NCI-H146 (cell line): ENCODE measurements around the gene KIF15.
"Not testable (repeated sequence)": the region's sequence is repeated elsewhere in the genome, so short reads cannot be mapped to it uniquely, and the experiment has no call there.

Experiments used
- DNase-seq: peaks from one replicate; lab custom pipeline; 2025; lab: John Stamatoyannopoulos, UW

Gene KIF15, protein sequence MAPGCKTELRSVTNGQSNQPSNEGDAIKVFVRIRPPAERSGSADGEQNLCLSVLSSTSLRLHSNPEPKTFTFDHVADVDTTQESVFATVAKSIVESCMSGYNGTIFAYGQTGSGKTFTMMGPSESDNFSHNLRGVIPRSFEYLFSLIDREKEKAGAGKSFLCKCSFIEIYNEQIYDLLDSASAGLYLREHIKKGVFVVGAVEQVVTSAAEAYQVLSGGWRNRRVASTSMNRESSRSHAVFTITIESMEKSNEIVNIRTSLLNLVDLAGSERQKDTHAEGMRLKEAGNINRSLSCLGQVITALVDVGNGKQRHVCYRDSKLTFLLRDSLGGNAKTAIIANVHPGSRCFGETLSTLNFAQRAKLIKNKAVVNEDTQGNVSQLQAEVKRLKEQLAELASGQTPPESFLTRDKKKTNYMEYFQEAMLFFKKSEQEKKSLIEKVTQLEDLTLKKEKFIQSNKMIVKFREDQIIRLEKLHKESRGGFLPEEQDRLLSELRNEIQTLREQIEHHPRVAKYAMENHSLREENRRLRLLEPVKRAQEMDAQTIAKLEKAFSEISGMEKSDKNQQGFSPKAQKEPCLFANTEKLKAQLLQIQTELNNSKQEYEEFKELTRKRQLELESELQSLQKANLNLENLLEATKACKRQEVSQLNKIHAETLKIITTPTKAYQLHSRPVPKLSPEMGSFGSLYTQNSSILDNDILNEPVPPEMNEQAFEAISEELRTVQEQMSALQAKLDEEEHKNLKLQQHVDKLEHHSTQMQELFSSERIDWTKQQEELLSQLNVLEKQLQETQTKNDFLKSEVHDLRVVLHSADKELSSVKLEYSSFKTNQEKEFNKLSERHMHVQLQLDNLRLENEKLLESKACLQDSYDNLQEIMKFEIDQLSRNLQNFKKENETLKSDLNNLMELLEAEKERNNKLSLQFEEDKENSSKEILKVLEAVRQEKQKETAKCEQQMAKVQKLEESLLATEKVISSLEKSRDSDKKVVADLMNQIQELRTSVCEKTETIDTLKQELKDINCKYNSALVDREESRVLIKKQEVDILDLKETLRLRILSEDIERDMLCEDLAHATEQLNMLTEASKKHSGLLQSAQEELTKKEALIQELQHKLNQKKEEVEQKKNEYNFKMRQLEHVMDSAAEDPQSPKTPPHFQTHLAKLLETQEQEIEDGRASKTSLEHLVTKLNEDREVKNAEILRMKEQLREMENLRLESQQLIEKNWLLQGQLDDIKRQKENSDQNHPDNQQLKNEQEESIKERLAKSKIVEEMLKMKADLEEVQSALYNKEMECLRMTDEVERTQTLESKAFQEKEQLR (N-terminal part only)

DNA sequence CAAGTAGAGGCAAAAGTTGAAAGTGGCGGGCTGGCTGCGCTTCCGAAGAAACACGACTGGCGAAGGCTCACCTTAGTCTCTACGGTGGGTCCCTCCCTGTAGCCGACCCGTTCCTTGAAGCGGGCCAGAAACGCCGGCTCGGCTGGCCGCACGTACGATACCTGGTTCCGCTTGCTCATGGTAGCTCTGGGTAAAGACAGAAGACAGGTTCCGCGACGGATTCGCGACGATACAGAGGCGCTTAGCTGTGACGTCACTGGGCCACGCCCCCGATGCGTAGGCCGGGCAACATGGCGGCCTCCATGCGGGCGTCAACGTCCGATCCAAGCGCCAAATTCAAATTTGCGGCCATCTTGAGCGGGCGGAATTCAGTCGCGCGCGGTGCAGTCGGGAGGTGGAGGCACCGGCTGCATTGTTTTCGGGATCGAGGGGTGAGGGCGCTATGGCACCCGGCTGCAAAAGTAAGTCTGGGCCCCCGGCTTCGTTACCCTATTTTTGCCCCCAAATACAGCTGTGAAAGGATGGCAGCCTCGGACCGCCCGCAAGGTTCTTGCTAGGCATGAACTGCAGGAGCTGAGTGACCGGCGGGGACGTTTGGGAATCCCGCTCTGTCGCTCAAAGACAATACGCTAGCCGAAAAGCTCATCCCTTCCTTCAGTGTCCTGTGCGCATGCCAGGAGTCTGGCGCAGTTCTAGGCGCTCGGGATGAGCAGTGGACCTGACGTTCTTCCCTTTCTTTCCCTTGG lies at the start of gene KIF15, which contains the start of gene KIAA1143:
TSS of gene KIF15 (plus strand) at position 371 of the 746 bp plus-strand sequence. CDS start at position 443, 72 bp downstream.
TSS of gene KIAA1143 (minus strand) at position 196 of the 746 bp plus-strand sequence. CDS start at position 179, 17 bp downstream.
- DNase-seq: peak; percentile 89

DNA sequence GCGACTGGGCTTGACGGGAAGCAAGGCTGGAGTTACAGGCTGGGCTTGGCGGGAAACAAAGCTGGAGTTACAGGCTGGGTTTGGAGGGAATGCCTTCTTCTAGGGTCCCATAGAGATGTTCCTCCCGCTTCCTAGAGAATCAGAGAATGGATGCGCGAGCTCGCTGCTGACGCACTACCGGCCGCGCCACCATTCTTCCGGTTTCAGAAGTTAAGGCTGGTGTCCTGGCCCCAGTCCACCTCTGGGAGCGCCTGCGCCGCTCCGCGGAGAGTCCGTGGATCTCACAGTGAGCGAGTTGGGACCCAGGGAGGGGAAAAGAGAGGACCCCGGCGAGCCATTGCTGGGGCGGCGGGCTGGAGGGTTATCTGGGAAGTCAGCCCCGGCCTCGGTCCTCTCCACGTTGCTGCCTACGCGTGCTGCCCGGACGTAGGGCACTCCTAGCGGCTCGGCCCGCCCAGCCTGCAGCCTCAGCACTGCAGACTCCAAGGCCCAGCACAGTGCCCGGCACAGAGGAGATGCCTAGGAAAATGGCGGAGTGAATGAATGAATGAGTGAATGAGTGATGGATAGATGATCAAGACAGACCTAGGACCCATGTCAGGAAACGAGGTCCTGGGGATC lies 49.0 kb upstream of the KIF15 start, which contains the start of gene ZNF502:
TSS of gene ZNF502 (plus strand) at position 206 of the 621 bp plus-strand sequence. CDS start 7,602 bp downstream, outside the sequence.
- peak; percentile 80 for DNase-seq

DNA sequence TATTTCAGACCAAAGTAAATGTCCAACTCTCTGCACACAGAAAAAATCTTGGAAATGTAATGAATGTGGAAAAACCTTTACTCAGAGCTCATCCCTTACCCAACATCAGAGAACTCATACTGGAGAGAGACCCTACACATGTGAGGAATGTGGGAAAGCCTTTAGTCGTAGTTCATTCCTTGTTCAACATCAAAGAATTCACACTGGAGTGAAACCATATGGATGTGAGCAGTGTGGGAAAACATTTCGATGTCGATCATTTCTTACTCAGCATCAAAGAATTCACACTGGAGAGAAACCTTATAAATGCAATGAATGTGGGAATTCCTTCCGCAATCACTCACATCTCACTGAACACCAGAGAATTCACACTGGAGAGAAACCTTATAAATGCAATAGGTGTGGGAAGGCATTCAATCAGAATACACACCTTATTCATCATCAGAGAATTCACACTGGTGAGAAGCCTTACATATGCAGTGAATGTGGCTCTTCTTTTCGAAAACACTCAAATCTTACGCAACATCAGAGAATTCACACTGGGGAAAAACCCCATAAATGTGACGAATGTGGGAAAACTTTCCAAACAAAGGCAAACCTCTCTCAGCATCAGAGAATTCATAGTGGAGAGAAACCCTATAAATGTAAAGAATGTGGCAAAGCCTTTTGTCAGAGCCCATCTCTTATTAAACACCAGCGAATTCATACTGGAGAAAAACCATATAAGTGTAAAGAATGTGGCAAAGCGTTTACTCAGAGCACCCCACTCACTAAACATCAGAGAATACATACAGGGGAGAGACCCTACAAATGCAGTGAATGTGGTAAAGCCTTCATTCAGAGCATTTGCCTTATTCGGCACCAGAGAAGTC lies 40.1 kb upstream of the KIF15 start:
- DNase-seq: no peak

DNA sequence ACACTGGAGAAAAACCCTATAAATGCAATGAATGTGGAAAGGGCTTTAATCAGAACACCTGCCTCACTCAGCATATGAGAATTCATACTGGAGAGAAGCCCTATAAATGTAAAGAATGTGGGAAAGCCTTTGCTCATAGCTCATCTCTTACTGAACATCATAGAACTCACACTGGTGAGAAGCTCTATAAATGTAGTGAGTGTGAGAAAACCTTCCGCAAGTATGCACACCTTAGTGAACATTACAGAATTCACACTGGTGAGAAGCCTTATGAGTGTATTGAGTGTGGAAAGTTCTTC lies 39.5 kb upstream of the KIF15 start:
- DNase-seq: no peak

DNA sequence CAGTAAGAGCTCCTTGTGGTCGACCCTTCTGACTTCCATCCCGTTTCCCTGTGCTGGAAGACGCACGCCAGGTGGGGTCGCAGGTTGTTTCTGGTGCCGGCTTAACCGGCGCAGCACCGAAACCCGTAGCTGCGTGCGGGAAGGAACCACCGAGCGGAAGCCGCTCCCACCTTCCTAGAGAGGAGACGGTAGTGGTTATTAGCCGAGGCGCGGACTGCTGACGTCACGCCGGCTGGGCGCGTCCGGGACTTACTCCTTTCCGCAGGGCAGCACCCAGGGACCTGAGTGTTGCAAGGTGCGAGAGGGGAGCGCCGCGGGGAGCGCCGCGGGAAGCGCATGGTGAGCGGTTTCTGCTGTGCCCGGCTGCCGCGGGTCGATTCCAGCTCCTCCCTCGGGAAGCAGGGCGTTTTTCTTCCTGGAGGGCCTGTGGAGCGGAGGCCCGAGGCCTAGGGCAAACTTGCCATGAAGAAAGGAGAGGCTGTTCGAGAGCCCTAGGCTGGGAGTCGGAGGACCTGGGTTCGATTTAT lies 32.1 kb upstream of the KIF15 start, which contains the start of gene ZNF501:
TSS of gene ZNF501 (plus strand) at position 252 of the 527 bp plus-strand sequence. CDS start 4,787 bp downstream, outside the sequence.
- DNase-seq: peak; percentile 92

DNA sequence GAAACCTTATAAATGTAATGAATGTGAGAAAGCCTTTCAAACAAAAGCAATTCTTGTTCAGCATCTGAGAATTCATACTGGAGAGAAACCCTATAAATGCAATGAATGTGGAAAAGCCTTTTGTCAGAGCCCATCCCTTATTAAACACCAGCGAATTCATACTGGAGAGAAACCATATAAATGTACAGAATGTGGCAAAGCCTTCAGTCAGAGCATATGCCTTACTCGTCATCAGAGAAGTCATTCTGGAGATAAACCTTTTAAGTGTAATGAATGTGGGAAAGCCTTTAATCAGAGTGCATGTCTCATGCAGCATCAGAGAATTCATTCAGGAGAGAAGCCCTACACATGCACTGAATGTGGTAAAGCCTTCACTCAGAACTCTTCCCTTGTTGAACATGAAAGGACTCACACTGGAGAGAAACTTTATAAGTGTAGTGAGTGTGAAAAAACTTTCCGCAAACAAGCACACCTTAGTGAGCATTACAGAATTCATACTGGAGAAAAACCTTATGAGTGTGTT lies 26.9 kb upstream of the KIF15 start:
- DNase-seq: no peak

DNA sequence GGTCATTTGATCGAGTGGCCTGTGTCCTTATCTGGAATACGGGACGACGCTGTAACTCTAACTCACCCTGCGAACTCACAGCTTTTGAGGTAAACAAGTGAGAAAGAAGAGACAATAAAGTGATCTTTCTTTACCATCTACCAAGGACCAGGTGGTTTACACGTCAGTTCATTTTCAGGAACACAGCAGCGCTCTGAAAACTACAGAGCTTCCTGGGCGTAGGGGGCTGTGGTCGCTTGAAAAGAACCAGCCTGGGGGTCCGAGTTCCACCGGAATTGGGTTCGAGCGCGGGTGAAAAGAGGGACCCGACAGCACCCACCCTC lies 532 bp upstream of the KIF15 start:
- peak; percentile 19 for DNase-seq

DNA sequence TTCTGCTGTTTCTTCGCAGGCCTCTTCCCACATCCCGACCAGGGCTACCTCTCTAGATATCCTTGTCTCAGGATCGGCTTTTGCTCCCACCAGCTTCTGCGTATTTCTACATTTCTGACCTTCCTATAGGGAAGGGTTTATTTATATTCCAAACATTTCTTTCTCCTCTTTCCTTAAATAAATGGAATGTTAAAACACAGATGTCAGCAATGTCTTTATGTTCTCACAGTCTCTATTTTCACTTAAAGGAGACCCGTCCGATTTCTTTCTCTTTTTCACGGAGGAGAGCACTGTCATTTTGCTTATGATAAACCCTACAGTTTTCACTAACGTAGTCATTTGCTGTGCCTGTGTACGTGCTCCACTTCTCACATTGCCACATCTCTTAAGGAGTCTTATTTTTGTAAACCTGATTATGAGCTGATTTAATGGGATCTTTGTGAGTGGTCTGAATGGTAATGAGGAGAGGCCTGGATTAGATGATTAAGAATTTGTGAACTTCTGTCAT lies 630 bp downstream of the KIF15 start:
- DNase-seq: no peak

DNA sequence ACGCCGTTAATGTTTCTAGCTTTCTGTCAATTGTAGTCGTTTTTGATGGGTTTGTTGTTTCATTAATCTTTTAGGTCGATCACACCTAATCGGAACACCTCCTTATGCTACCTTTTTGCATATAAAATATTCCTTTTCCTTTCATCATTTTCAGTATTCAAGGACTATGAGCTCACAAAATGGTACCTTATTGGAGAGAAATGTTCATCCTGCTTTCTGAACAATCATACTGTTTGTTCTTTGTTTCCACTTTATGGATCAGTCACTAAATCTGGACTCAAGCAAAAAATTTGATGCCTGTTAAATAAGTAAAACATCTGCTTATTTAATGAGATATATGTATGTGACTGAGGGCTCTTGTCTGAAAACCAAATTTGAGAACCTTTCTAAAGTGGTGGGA lies 1.1 kb downstream of the KIF15 start:
- DNase-seq: no peak

DNA sequence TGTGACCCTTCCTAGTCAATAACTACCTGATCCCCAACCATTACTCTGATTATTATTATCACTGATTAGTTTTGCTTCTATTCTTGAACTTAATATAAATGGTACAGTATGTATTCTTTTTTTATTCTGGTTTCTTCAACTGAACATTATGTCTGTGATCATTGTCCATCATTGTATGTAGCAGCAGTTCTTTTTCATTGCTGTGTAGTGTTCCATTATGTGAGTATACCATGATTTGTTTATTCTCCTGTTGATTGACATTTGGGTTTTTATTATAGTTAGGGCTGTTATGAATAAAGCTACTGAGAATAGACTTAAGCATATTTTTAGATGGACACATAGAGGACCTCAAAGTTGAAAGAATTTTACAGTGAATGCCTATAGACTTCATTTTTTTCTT lies 2.7 kb downstream of the KIF15 start:
- no peak for DNase-seq

DNA sequence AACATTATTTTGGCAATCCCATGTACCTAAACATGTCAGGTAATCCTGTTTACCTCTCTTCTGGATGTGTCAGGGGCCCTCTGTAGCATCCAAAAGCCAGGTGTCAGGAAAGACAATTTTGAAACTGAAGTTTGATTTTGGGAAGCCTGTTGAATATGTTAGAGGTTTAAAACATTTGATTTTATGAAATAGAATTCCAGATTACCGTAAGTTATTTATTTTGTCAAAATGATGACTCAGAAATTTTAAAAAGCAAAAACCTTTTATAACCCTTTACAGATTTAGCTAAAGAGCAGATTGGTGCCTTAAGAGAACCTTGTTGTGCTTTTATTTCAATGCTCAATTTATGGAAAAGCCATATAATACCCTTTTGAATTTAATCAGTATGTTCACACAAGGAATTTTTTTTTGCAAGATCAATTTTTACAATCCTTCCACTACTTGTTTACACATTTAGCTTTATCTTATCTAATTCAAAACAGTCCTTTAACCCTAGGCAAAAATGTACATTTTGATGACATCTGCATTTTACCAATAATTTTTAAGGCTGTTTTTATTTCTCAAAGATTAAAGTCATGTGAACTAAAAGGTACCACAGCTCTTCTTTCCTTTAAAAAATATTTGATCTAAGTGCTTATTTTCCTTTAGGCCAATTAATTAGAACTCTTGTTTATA lies 10.0 kb downstream of the KIF15 start:
- no peak for DNase-seq

DNA sequence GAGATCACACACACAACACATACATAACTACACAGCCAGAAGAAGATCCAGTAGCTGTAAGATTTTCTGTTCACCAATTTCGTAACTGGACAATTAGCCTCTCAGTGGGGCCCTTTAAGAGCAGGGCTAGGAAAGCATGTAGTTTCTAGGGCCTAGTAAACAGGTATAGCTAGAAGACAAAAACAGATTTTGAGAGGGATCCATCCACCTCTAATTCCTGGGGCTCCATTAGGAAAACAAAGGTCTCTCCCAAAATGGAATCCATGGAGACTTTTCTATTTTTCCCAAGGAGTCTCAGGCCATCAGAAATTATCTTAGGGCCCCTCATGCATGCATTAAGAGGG lies 10.5 kb downstream of the KIF15 start:
- DNase-seq: no peak

DNA sequence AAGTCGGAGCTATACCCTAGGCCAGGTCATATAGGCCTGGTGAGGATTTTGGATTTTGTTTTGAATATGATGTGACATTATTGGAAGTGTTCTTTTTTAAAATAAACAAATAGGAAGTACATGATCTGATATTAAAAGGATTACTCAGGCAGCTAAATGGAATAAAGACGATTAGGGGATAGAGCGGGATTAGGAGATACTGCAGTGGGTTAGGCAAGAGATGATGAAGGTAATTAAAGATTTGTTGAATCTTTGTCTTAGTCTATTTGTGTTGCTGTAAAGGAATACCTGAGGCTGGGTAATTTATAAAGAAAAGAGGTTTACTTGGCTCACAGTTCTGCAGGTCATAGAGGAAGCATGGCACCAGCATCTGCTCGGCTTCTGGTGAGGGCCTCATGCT lies 21.3 kb downstream of the KIF15 start:
- no peak for DNase-seq

DNA sequence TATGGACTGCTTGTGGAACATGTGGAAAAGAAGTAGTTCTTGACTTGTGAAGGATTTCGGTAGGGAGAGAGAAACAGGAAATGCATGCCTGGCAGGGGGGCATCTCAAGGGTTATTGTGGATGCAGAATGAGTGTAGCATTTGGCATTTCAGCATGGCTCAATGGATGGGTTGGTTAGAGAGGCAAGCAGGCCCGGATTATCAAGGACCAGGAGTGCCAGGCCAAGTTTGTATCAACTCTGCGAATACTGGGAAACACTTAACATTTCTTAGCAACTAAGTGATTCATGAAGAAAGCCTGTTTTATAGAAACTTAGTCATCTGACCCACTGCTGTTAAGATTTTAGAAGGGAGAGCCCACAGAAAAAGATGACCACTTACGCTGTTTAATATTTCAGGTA lies 33.6 kb downstream of the KIF15 start:
- no peak for DNase-seq

DNA sequence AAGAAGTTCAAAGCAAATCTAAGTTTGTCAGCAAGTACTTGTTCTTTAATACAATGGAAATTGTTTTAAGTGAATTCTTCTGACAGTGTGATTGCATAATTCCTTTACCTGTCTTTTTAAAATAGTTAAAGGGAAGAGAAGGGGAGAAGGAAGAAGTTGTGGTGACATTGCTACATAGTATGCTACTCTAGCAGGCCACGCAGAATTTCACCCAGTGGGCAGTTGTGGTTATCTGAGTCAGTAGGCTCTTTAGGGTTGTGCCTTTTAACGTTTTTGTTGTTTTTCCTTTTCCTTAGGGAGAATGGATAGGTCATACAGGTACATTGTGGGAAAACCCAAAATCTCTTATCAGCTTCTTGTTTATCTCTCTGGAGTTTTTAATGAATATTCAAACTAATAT lies 40.4 kb downstream of the KIF15 start:
- no peak for DNase-seq

DNA sequence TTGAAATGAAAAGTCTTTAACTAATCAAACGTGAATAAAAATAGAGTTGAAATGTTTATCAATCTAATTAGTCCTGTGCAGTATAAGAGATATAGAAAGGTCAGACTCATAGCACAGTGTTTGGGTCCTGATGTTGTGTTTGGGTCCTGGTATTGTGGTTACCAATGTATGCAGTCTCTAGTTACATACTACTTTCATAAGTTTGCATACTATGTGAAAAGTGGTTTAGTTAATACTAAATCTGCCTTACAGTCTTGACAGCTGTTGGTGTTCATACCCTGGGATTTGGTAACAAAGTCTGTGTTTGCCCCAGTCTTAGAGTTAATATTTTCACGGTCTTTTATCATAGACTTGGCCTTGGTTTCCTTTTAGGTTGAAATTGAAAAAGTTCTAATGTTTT lies 41.7 kb downstream of the KIF15 start:
- no peak for DNase-seq

DNA sequence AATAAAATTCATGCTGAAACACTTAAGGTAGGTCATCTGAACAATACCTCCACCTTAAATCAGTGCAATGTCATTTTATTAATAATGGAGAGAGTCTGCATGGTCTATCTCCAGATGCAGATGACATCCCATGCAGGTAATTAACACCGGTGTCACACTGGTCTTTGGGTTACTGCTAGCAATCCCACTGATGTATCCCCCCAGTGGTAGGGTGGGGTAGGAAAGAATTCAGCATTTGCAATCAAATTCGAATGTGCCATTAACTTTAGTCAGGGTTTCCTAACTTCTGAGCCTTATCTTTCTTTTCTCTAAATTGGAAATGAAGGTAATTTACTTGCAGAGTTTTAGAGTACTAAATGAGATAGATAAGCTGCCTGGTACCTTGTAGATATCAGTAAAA lies 44.4 kb downstream of the KIF15 start:
- no peak for DNase-seq

DNA sequence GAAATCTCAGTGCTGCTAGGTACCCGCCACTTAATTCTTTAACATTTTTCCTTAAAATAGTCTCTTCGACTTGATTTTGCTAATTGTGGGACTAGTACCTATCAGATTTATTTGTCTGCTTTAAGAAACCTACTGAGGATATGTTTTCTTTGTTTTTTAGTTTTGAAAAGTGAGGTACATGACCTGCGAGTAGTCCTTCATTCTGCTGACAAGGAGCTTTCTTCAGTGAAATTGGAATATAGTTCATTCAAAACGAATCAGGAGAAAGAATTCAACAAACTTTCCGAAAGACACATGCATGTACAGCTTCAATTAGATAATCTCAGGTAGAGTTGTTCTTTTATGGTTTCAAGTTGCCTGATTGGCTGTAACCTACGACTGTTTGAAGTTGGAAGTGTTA lies 53.2 kb downstream of the KIF15 start:
- no peak for DNase-seq

DNA sequence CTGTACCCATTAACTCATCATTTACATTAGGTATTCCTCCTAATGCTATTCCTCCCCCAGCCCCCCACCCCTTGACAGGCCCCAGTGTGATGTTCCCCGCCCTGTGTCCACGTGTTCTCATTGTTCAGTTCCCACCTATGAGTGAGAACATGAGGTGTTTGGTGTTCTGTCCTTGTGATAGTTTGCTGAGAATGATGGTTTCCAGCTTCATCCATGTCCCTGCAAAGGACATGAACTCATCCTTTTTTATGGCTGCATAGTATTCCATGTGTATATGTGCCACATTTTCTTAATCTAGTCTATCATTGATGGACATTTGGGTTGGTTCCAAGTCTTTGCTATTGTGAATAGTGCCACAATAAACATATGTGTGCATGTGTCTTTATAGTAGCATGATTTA lies 54.7 kb downstream of the KIF15 start:
- not testable (repeated sequence) for DNase-seq
